Measurements from ENCODE around the gene LSAMP. TPM values are rescaled to one million over a fixed set of nuclear protein-coding genes. Genes with fewer than 3 reads are reported as not detected.

LSAMP gene
- total and polyA plus RNA-seq, 9 of the 15 experiments (the other 6 are each of a cell fraction or from before 2014, with no cell fraction given): 0.09 to 0.11 TPM; not detected in 7

GRCh38 chr3:116226266-116226665 lies 219.0 kb downstream of the LSAMP start:
- 0% methylated on average over 1 of the region's 1 CpG for WGBS (ENCODE audit: insufficient coverage, low coverage, missing lambda C conversion rate)
- Histone ChIP-seq H3K36me3 (ENCODE audit: control insufficient read depth, insufficient read depth, low read length) (no peaks in the 10 kb centered on the region), H2AFZ (ENCODE audit: low read depth, low read length) (no peak overlapping the region), H4K20me1 (replicated peaks; ENCODE audit: control insufficient read depth, insufficient read depth, low read length) (no peaks in the 10 kb centered on the region), H3K79me2 (ENCODE audit: control insufficient read depth, insufficient read depth, low read length) (no peaks in the 10 kb centered on the region), H3K27ac (ENCODE audit: extremely low read depth, low read depth, low read length) (no peak overlapping the region), H3K9me1 (ENCODE audit: control insufficient read depth, insufficient read depth, low read length) (no peaks in the 10 kb centered on the region), H3K4me1 (replicated peaks in 1 of 2; ENCODE audit: control insufficient read depth in 2 of 2, insufficient read depth in 2 of 2, low read length in 2 of 2) (no peaks in the 10 kb centered on the region), H3K27me3 (ENCODE audit: control insufficient read depth in 2 of 2, insufficient read depth in 2 of 2, low read length in 2 of 2) (no peaks in the 10 kb centered on the region; a peak in 1 of 5 replicates), H3K4me2 (ENCODE audit: insufficient read depth, low read length) (no peak overlapping the region), H3K9me3 (replicated peaks; ENCODE audit: control insufficient read depth, insufficient read depth, low read depth, low read length) (no peaks in the 10 kb centered on the region), H3K9ac (ENCODE audit: insufficient read depth in 1 of 2, low read depth in 2 of 2, low read length in 2 of 2) (no peak overlapping the region), H3K4me3 (no peak overlapping the region)
- no TSS peak for BruUV-seq (replicated peaks)
- DNase-seq (ENCODE audit: extremely low read depth in 1 of 4, low spot score in 3 of 4) (no peak), FAIRE-seq (no peak), ATAC-seq (no peak)
- ChIA-PET CTCF (ENCODE audit: low intra/inter-chr PET ratio) (no interaction called here), POLR2A (no interaction called here)
- intact Hi-C loops (cut with micrococcal nuclease) (no loop called here), in situ Hi-C loops (cut with MboI) (no loop called here)
- TF ChIP-seq ZSCAN32 (CRISPR knock-in tag; IDR thresholded peaks at IDR 0.05) (no peak), SUPT5H (IDR thresholded peaks at IDR 0.05) (no peak), ZC3H8 (IDR thresholded peaks at IDR 0.05) (no peak), ZNF134 (CRISPR knock-in tag; conservative IDR thresholded peaks at IDR 0.05) (no peak), ZNF449 (CRISPR knock-in tag; IDR thresholded peaks at IDR 0.05) (no peak), NR4A1 (CRISPR knock-in tag; IDR thresholded peaks at IDR 0.05) (no peak), NR4A1 (tag; IDR thresholded peaks at IDR 0.05) (no peak), POLR2B (IDR thresholded peaks at IDR 0.05; ENCODE audit: low read depth, partially characterized antibody) (no peak), GTF2B (IDR thresholded peaks at IDR 0.05; ENCODE audit: extremely low read depth, insufficient read length) (no peak), ZNF280A (IDR thresholded peaks at IDR 0.05; ENCODE audit: low read depth, partially characterized antibody) (no peak)
